ENCODE data around the gene TEPSIN.

DNA sequence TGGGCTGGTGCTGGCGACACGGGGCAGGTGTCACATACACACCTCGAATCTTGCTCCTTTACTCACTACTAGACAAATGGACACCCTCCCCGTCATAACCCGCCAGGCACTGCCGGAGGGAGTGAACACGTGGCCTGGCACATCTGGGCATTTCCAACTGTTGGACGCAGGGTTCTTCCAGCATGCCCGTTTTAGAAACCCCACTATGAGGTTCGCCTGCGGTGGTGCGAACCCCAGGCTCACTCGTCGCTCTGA lies 9.3 kb downstream of the TEPSIN start:
- TF ChIP-seq, protein P1, sequence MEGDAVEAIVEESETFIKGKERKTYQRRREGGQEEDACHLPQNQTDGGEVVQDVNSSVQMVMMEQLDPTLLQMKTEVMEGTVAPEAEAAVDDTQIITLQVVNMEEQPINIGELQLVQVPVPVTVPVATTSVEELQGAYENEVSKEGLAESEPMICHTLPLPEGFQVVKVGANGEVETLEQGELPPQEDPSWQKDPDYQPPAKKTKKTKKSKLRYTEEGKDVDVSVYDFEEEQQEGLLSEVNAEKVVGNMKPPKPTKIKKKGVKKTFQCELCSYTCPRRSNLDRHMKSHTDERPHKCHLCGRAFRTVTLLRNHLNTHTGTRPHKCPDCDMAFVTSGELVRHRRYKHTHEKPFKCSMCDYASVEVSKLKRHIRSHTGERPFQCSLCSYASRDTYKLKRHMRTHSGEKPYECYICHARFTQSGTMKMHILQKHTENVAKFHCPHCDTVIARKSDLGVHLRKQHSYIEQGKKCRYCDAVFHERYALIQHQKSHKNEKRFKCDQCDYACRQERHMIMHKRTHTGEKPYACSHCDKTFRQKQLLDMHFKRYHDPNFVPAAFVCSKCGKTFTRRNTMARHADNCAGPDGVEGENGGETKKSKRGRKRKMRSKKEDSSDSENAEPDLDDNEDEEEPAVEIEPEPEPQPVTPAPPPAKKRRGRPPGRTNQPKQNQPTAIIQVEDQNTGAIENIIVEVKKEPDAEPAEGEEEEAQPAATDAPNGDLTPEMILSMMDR (IDR thresholded peaks at IDR 0.05) = no peak
- TF ChIP-seq POLR2AphosphoS5 (IDR thresholded peaks at IDR 0.05) = no peak

Measured in upper lobe of left lung (tissue), 4 donors.